HG03108 (cell line): ENCODE measurements around the gene PRPF40B.
"Not testable (repeated sequence)": the region's sequence is repeated elsewhere in the genome, so short reads cannot be mapped to it uniquely, and the experiment has no call there.

ENCODE experiments used
- ATAC-seq: cut with Tn5 transposase; IDR thresholded peaks from one replicate; pipeline ENCODE4 v1.9.1; 2021; ENCODE audit warnings: moderate library complexity; ENCODE audit not compliant: unreplicated experiment

The PRPF40B gene

DNA sequence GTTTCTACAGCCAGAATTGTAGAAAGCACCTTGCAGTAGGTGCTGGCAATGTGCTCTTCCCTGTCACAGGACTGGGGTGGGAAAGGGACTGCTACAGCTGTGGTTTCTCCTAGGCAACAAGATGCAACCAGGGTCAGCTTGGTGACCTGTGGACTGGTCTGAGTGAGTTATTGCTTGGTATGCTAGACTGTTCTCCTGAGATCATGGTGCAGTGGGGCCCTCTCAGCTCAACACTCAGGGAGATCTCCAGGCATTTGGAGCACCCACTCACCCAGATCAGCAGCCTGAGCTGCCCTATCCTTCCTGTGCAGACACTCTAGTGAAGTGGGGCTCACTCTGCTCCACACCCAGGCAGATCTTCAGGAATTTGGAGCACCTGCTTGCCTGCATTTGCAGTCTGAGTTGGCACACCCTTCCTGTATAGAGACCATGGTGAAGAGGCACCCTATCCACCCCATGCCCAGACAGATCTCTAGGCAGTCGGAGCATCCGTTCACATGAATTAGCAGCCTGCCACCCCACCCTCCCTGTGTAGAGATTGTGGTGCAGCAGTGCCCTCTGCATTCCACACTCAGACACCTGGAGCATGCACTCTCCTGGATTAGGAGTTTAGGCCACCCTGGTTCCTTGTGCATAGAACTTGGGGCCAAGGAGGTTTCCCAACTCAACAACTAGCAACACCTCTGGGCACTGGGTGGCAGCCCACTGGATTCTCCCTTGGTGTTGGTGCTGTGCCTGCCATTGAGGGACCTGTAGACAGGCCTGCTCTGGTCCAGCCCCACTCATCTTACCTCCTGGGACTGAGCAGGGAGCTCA, 14.1 kb upstream of the PRPF40B start:
- ATAC-seq: no peak

DNA sequence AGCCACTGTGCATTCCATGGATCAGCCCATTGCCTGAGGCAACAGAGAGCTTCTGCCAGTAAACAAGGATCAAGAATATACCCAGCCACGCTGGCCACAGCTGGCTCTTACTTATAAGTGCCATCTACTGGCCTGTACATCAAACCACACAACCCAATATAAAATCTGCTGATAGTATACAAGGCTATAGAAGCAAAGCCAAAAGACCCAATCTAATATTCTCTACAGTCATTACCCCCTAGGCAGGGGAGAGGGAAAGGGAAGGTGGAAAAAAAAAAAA, 13.5 kb upstream of the PRPF40B start:
- ATAC-seq: no peak

DNA sequence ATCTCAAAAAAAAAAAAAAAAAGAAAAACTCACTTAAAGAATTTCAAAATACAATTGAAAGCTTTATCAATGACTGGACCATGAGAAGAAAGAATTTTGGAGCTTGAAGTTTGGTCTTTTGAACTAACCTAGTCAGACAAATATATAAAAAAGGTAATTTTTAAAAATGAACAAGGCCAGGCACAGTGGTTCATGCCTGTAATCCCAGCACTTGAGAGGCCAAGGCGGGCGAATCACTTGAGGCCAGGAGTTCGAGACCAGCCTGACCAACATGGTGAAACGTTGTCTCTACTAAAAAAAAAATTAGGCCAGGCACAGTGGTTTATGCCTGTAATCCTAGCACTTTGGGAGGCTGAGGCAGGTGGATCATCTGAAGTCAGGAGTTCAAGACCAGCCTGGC, 12.6 kb upstream of the PRPF40B start:
- ATAC-seq: not testable (repeated sequence)

DNA sequence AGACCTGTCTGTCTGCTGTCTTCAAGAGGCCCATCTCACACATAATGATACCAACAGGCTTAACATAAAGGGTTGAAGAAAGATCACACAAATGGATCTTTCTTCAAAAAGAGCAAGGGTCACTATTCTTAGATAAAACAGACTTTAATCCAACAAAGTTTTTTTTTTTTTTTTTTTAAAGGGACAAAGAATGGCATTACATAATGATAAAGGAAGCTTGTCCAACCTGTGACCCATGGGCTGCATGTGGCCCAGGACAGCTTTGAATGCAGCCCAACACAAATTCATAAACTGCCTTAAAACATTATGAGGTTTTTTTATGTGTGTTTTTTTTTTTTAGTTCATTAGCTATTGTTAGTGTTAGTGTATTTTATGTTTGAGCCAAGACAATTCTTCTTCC, 11.2 kb upstream of the PRPF40B start:
- ATAC-seq: no peak

DNA sequence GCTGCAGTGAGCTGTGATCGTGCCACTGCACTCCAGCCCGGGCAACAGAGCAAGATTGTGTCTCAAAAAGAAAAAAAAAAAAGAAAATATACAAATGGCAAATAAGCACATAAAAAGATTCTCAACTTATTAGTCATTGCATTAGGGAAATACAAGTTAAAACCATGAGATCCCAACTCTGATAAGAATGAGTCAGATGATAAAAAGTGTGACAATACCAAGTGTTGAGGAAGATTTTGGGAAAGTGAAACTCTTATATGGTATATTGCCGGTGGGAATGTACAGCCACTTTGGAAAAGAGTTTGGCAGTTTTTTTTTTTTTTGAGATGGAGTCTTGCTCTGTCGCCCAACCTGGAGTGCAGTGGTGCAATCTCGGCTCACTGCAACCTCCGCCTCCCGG, 7.6 kb upstream of the PRPF40B start:
- ATAC-seq: no peak

DNA sequence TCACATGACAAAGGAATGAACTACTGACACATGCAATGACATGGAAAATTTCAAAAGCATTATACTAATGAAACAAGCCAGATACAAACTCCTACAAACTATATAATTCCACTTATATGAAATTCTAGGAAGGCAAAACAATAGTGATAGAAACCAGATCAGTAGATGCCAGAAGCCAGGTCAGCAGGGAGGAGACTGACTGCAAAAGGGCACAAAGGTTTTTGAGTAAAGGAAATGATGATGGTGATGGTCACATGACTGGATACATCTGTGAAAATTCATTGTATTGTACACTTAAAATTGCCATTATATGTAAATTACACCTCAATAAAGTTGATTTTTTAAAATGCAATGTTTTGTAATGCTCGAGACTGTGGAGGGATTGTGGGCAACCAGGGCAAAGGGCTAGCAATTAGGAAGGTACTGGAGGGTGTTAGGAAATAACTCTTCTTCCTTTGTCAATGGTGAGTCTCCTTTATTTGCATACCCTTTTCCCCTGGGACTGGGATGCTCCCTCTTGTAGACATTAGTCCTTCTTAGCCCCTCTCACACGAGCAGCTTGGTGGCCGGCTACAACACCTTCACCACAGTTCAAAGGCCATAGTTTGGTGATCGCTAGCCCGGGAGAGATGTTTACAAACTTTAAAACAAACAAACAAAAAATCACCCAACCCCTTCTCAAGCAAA, 6.7 kb upstream of the PRPF40B start:
- ATAC-seq: no peak

DNA sequence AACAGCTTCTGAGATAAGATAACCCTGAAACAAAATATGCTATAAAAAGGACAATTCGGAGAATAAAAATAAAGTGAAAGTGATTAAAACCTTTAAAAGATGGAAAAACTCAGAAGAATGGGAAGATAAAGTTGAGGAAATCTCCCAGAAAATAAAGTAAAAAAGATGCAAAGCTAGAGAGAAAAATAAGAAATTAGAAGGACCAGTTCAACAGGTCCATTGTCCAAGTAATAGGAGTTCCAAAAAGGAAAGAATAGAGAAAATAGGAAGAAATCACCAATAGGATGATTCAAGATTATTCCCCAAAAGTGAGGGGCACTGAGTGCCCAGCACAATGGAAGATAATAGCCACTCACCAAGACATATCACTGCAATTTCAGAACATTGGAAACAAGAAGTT, 4.8 kb upstream of the PRPF40B start:
- no peak for ATAC-seq

DNA sequence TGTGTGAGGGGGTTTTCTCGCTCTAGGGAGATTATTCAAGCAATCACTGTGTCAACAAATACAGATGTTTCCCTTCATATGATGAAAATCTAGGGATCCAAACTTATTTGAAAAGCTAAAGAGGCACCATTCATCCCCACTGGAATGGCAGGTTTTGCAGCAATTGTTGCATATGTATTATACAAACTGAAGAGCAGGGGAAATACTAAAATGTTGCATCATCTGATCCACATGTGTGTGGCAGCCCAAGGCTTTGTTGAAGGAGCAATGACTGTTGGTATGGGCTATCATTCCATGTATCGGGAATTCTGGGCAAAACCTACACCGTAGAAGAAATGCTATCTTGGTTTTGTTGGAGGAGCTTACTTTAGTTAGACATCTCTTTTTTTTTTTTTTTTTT, 4.1 kb upstream of the PRPF40B start:
- no peak for ATAC-seq

DNA sequence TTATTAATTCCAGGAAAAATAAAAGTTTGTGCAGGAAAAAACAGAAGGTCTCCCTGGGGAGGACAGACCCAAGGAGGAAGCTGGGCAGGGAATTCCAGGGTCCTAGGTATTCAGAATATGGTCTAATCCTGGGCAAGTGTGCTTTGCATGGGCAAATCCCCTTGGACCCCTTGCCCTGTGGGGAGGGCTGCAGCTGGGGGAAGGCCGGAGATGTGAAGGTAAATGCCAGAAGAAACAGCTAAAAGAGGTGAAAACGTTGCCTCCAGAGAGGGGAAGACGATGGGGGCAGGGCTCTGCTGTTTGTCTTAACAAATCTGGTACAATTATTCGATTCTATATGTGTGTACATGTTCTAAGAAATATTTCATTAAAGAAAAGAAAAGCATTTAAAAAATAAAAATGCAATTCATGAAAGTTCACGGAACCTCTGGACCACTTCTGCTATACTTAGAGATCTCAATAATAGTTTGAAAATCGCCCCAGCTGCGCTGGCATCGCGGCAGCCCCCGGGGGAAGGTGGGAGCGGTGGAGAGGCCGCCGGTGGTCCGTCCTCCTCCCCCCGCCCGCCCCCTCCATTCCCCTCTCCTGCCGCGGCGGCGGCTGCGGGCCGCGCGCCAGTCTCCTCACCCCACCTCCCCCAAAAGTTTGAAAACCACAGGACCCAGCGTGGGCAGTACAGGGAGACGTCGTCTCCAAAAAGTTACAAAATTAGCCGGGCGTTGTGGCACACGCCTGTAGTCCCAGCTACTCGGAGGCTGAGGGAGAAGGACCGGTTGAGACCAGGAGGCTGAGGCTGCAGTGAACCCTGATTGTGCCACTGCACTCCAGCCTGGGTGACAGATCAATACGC, 1.5 kb upstream of the PRPF40B start:
- no peak for ATAC-seq

DNA sequence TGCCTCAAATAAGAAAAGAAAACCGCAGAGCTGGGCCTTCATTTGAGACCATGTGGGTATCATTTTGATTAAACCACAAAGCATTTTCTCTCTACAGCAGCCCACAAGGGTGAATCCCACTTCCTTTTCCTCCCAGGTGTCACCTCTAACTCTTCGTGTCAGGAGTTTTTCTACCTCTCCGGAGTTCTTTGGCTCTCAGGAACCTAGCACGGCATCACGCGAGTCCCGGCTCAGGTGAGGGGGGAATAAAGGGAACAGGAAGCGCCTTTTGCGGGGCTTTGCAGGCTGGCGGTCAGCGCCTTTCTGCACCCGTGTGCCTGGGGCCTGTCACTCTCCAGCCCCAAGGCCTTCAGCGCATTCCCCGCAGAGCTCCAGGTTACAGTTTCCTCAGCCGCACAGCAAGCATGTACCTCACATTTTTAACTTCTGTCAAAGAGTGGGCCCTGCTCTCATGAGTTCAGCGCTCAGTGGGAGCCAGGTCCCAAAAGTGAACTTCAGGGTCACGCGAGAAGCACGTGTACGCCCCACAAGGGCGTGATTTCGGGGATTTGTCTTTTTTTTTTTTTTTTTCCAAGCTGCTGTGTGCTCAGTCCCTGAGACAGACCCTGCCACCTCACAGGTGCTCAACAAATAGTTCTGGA, 740 bp upstream of the PRPF40B start:
- peak; percentile 19 for ATAC-seq

DNA sequence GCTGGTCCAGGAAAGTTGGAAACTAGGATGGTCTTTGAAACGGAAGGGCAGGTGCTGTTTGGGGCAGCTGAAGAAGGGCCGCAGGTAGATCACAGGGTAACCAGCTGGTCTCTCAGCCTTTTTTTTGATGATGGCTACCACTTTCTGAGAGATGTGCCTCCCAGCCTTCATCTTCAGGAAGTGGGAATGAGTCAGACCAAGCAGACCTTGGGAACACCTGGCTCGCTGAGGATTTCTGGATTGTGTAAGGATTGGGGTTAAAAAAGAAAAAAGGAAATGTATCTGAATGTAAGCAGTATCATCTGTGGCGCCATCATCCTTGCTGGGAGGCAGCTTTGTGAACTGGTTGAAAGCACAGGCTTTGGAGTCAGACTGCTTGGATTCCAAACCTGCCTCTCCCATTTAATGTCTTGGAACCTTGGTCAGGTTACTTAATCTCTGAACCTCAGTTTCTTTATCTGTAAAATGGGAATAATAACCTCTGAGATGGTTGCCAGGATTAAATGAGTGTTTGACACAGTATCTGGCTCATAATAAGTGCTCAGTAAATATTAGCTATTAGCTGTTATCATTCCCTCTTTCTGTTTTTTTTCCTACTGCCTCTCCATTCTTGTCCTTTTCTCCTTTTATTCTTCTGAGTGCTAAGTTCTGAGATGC, 1.7 kb downstream of the PRPF40B start:
- no peak for ATAC-seq

DNA sequence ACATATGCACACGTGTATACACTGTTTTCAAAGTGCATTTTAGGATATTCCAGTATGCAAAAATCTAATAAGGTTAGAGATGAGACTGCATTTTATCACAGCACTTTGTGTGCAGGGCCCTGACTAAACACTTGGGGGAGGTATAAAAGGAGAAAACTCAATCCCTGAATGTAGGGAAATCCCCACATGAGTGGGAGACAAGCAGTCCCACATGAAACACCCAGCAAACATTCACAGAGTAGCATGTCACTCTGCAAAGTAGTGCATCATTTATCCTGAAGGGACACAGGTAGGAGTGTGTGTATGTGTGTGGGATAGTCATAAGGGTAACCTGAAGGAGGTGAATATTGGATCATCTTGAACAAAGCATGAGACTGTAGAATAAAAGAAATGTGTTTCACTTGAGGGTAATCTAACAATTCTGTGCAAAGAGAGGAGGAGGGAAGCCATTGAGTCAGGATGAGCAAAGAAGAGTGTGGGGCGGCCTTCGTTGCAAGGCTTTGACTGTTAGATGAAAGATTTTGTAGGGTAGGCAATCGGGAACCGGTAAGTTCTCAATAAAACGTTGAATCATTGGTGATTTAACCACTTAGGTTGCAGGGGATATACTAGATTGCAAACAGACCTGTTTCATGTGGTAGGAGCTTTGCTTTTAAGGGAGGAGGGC, 2.9 kb downstream of the PRPF40B start:
- no peak for ATAC-seq

DNA sequence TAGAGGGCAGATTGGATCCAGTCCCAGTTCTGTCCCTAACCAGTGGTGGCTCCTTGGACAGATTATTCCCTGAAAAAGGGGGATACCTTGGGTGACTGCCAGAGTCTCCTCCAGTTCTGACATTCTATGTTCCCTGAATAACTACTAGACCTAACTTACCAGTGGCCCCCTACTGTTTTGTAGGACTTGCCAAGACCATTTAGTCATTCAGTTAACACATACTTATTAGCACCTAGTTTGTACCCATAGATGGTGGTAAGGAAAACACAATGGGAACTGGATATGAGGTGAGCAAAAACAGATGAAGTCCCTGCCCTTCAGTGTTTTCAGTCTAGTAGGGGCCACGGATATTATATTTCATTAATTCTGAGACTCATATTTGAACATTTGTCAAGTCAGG, 3.5 kb downstream of the PRPF40B start:
- ATAC-seq: no peak

DNA sequence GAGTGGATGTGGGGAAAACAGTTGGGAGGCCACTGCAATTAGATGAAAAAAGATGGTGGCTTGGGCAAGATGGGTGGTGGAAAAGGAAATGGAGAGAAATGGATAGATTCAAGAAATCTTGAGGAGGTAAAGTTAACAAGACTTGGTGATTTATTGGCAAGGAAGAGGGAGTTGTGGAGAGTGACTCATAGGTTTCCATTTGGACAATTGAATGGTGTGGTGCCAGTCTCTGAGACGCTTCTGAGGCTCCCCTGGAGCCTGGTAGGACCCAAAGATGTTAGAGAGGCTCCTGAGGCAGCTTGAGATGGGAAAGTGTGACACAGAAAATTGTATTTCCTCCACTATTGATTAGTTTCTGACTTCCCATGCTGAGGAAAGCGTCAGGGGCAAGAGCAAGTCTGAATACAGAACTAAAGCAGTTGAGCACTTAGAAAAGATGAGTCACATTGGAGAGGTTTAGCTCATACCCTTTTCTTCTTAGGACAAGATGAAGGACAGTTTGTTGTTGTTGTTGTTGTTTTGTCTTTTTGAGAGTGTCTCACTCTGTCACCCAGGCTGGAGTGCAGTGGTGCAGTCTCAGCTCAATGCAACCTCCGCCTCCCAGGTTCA, 4.5 kb downstream of the PRPF40B start:
- no peak for ATAC-seq

DNA sequence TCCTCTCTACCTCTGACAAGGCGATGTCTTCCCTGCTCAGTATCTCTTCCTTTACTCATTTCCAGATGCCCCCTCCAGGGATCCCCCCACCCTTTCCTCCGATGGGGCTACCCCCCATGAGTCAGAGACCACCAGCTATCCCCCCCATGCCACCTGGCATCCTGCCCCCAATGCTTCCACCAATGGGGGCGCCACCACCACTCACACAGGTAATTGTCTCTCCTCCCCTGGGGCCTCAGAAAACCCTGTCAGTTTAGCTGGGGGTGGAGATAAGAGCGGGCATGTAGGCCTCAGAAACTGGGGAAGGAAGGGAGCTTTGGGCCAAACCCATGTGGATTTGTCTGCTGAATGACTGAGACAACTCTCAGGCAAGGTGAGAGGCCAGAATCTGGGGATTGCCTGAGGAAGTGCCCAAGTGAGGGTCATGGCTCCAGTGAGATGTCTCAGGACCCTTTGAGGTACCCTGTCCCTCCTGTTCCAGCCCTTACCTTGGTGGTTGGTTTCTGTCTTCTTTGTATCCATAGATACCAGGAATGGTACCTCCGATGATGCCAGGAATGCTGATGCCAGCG, 8.1 kb downstream of the PRPF40B start:
- no peak for ATAC-seq

DNA sequence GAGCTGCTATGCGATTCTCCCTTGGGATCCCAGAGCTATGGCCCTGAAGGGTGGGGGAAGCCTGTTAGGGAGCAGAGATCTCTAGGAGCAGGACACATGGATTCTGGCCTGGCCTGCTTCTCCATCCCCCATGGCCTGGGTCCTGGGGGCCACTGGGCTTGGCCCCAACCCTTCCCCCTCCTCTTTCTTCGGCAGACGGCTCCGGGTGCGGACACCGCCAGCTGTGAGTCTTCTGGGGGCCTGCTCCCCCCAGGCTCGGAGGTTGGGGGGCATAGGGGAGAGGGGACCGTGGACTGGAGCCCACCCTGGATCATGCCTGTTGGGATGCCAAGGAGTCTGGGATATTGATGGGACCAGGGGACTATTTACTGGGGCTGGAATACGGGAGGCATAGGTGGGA, 9.0 kb downstream of the PRPF40B start:
- no peak for ATAC-seq

DNA sequence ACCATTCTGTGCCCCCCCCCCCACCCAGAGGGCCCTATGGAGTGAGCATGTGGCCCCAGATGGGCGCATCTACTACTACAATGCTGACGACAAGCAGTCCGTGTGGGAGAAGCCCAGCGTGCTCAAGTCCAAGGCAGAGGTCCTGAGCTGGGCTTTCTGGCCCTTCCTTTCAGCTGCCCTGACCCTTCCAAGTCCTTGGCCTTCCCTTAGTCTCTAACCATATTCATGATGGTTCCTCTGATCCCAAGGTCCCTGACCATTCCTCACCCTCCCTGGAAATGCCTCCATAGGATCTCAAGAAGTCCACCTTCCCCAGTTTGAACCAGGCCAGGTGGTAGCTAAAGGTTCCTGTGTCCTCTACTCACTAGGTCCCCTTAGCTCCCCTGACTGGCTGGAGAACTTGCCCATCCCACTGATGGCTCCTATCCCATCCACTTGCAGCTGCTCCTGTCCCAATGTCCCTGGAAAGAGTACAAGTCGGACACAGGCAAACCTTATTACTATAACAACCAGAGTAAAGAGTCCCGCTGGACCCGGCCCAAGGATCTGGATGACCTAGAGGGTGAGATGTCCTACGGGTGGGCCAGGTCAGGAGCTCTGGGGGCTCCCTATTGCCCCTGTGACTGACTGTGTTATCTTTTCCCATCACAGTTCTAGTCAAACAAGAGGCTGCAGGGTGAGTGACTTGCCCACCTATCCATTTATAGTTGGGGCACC, 9.8 kb downstream of the PRPF40B start:
- ATAC-seq: no peak

DNA sequence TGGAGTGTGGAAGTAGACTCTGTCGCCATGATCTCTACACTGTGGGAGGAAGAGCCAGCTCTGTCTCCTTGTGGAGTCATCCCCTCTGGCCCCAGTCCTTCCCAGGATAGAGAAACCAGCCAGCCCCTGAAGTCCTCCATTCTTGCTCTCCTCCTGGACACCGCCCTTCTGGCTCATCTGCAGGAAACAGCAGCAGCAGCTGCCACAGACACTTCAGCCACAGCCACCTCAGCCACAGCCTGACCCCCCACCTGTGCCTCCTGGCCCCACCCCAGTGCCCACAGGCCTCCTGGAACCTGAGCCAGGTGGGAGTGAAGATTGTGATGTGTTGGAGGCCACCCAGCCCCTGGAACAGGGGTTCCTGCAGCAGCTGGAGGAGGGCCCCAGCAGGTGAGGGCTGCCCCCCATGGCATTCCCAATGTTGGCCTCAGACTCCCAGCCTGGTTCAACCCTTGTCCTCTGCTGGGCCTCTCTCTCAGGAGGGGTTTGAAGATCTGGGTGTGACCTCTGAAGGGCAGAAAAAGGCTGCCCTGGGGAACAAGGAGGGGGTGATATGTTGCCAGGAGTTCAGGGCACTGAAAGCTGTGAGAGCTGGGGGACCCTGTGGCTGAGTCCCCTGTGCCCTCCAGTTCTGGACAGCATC, 10.5 kb downstream of the PRPF40B start:
- no peak for ATAC-seq

DNA sequence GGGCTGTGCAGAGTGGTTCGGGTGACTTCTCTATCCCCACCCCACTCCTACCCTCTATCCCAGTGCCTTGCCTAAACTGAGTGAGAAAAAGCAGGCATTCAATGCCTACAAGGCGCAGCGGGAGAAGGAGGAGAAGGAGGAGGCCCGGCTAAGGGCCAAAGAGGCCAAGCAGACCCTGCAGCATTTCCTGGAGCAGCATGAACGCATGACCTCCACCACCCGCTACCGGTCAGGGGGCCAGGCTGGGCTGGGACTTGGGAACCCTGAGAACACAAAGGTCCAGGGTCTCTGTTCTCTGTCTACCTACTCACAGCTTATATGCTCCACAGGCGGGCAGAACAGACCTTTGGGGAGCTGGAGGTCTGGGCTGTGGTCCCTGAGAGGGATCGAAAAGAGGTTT, 11.7 kb downstream of the PRPF40B start:
- no peak for ATAC-seq
